ENCODE data around the gene EVI2B. TPM values are rescaled to one million over a fixed set of nuclear protein-coding genes. Genes with fewer than 3 reads are reported as not detected.

EVI2B gene
- total RNA-seq, 4 donors from 2014 or later: 1.2 to 5.0 (median 2.4) TPM

- no peak overlapping the region for H3K4me3 ChIP-seq (ENCODE audit: low read depth, poor library complexity, severe bottlenecking)
- WGBS, 2 donors: 84 to 88% methylated on average over 6 of the region's 6 CpGs
- TF ChIP-seq POLR2A (IDR thresholded peaks at IDR 0.05) (no peak), CTCF (IDR thresholded peaks at IDR 0.05) (no peak)
- DNase-seq (ENCODE audit: low spot score in 2 of 2): no peak
- intact Hi-C loops (cut with DNase I; ENCODE audit: low total_unique reads): no loop called here
Measured at GRCh38 chr17:31339906-31340661, 26.2 kb upstream of the EVI2B start.

- DNase-seq (ENCODE audit: low spot score in 2 of 2): no peak
- TF ChIP-seq POLR2A (IDR thresholded peaks at IDR 0.05) (no peak), CTCF (IDR thresholded peaks at IDR 0.05) (no peak)
- intact Hi-C loops (cut with DNase I; ENCODE audit: low total_unique reads): no loop called here
- no peak overlapping the region for H3K4me3 ChIP-seq (ENCODE audit: low read depth, poor library complexity, severe bottlenecking)
Measured at GRCh38 chr17:31329221-31329620, 15.4 kb upstream of the EVI2B start.

GRCh38 chr17:31328160-31328535 is 14.3 kb upstream of the EVI2B start:
- H3K4me3 ChIP-seq (ENCODE audit: low read depth, poor library complexity, severe bottlenecking): no peak overlapping the region
- no peak for TF ChIP-seq CTCF (IDR thresholded peaks at IDR 0.05)
- TF ChIP-seq POLR2A (IDR thresholded peaks at IDR 0.05): no peak
- DNase-seq (ENCODE audit: low spot score in 2 of 2): no peak
- intact Hi-C loops (cut with DNase I; ENCODE audit: low total_unique reads): no loop called here

GRCh38 chr17:31327534-31328159 is 13.8 kb upstream of the EVI2B start:
- DNase-seq (ENCODE audit: low spot score in 2 of 2): no peak
- WGBS, 2 donors: 95% methylated on average over 12 of the region's 12 CpGs
- intact Hi-C loops (cut with DNase I; ENCODE audit: low total_unique reads): no loop called here
- H3K4me3 ChIP-seq (ENCODE audit: low read depth, poor library complexity, severe bottlenecking): no peak overlapping the region
- TF ChIP-seq CTCF (IDR thresholded peaks at IDR 0.05): no peak
- TF ChIP-seq POLR2A (IDR thresholded peaks at IDR 0.05): no peak

- intact Hi-C loops (cut with DNase I; ENCODE audit: low total_unique reads): no loop called here
- DNase-seq (ENCODE audit: low spot score in 2 of 2): no peak
- no peak overlapping the region for H3K4me3 ChIP-seq (ENCODE audit: low read depth, poor library complexity, severe bottlenecking)
- TF ChIP-seq CTCF (IDR thresholded peaks at IDR 0.05) (no peak), POLR2A (IDR thresholded peaks at IDR 0.05) (no peak)
Measured at GRCh38 chr17:31323551-31323950, 9.7 kb upstream of the EVI2B start.

- WGBS, 2 donors: 89 to 97% methylated on average over 4 of the region's 4 CpGs
- no peak overlapping the region for H3K4me3 ChIP-seq (ENCODE audit: low read depth, poor library complexity, severe bottlenecking)
- no peak for DNase-seq (ENCODE audit: low spot score in 2 of 2)
- no peak for TF ChIP-seq POLR2A (IDR thresholded peaks at IDR 0.05)
- TF ChIP-seq CTCF (IDR thresholded peaks at IDR 0.05): no peak
- intact Hi-C loops (cut with DNase I; ENCODE audit: low total_unique reads): no loop called here
Measured at GRCh38 chr17:31321966-31322365, 8.1 kb upstream of the EVI2B start.

Measured in lower leg skin (tissue), 4 donors.